Putamen (tissue), 1 donor: ENCODE data around the gene CPT2.
A peak's percentile ranks its signal among the peaks of the same experiment; 100 is the strongest.
"Not testable (repeated sequence)": the region's sequence is repeated elsewhere in the genome, so short reads cannot be mapped to it uniquely, and the experiment has no call there.

Experiments
- DNase-seq: peaks from one replicate; pipeline ENCODE4 v3.0.0-alpha.2; 2016; ENCODE audit warnings: low spot score

Gene CPT2

GRCh38 chr1:53182111-53182593 is 14.5 kb upstream of the CPT2 start:
- peak; percentile 54 for DNase-seq

GRCh38 chr1:53182716-53183094 is 13.9 kb upstream of the CPT2 start:
- DNase-seq, result no peak

- DNase-seq, result no peak
These were observed 13.3 kb upstream of the CPT2 start for GRCh38 chr1:53183095-53183990.

- not testable (repeated sequence) for DNase-seq
These were observed 10.7 kb upstream of the CPT2 start for GRCh38 chr1:53185955-53186297.

- no peak for DNase-seq
These were observed 10.1 kb upstream of the CPT2 start for GRCh38 chr1:53186533-53186932.

GRCh38 chr1:53187401-53187800 is 9.2 kb upstream of the CPT2 start:
- no peak for DNase-seq

- DNase-seq, result no peak
These were observed 8.5 kb upstream of the CPT2 start for GRCh38 chr1:53188099-53188498.

- no peak for DNase-seq
These were observed 7.6 kb upstream of the CPT2 start for GRCh38 chr1:53189061-53189460.

- no peak for DNase-seq
These were observed 6.4 kb upstream of the CPT2 start for GRCh38 chr1:53190210-53190611.

GRCh38 chr1:53195246-53196016 is 1.2 kb upstream of the CPT2 start:
- DNase-seq, result no peak

GRCh38 chr1:53196017-53196484 is 573 bp upstream of the CPT2 start:
- DNase-seq, result no peak

GRCh38 chr1:53197291-53198200 is 922 bp downstream of the CPT2 start:
- no peak for DNase-seq

GRCh38 chr1:53198241-53198651 is 1.6 kb downstream of the CPT2 start:
- no peak for DNase-seq

- DNase-seq, result no peak
These were observed 6.8 kb downstream of the CPT2 start for GRCh38 chr1:53203466-53203865.

- DNase-seq, result not testable (repeated sequence)
These were observed 8.9 kb downstream of the CPT2 start for GRCh38 chr1:53205496-53205895.

- DNase-seq, result not testable (repeated sequence)
These were observed 9.6 kb downstream of the CPT2 start for GRCh38 chr1:53206083-53206685.

GRCh38 chr1:53206735-53207379 is 10.2 kb downstream of the CPT2 start:
- no peak for DNase-seq

GRCh38 chr1:53207726-53208125 is 11.1 kb downstream of the CPT2 start:
- DNase-seq, result no peak

GRCh38 chr1:53210352-53210751 is 13.7 kb downstream of the CPT2 start:
- no peak for DNase-seq

- DNase-seq, result no peak
These were observed 14.3 kb downstream of the CPT2 start for GRCh38 chr1:53210954-53211353.

- no peak for DNase-seq
These were observed 17.8 kb downstream of the CPT2 start for GRCh38 chr1:53214376-53214940.
